ENCODE results near the gene GRID2IP. TPM values are rescaled to one million over a fixed set of nuclear protein-coding genes. Genes with fewer than 3 reads are reported as not detected.

GRID2IP gene
- total and polyA plus RNA-seq, 10 of the 15 experiments (the other 5 are each of a cell fraction or from before 2014, with no cell fraction given): not detected

- no peak for TF ChIP-seq PBX3 (IDR thresholded peaks at IDR 0.05; ENCODE audit: insufficient replicate concordance, low read depth, low read length)
- 0 out of 2 replicates have a peak, but pooled peaks have one; percentile 65 for TF ChIP-seq MLLT1 (IDR thresholded peaks at IDR 0.05)
- TF ChIP-seq EP300 (IDR thresholded peaks at IDR 0.05; ENCODE audit: borderline replicate concordance in 1 of 2, control insufficient read depth in 1 of 2, low read depth in 2 of 2, low read length in 2 of 2): no peak
- TF ChIP-seq ETV6 (conservative IDR thresholded peaks at IDR 0.05 in 1 of 2, IDR thresholded peaks at IDR 0.05 in 1 of 2; ENCODE audit: borderline replicate concordance in 1 of 2, low read depth in 1 of 2): no peak
- no peak; the same call in 1 of the 2 replicates for TF ChIP-seq CBFB (IDR thresholded peaks at IDR 0.05; ENCODE audit: low read depth)
- no peak for TF ChIP-seq MYC (IDR thresholded peaks at IDR 0.05; ENCODE audit: insufficient read depth, insufficient read length, insufficient replicate concordance, low read length, severe bottlenecking)
- no peak for TF ChIP-seq TCF12 (IDR thresholded peaks at IDR 0.05; ENCODE audit: low read depth, low read length)
- peak; percentile 100 for TF ChIP-seq IKZF1 (conservative IDR thresholded peaks at IDR 0.05)
- TF ChIP-seq NKRF (conservative IDR thresholded peaks at IDR 0.05): peak; percentile 79
- TF ChIP-seq TAF1 (IDR thresholded peaks at IDR 0.05; ENCODE audit: borderline replicate concordance, low read depth, low read length): peak; percentile 54; the same call in 1 of the 2 replicates
- TF ChIP-seq POLR2AphosphoS5 (IDR thresholded peaks at IDR 0.05; ENCODE audit: low read length): peak; percentile 91
- 0 out of 2 replicates have a peak, but pooled peaks have one; percentile 42 for TF ChIP-seq ATF3 (IDR thresholded peaks at IDR 0.05; ENCODE audit: borderline replicate concordance, extremely low read depth, low read depth, low read length)
- TF ChIP-seq E2F8 (IDR thresholded peaks at IDR 0.05; ENCODE audit: low read depth, partially characterized antibody): no peak
- TF ChIP-seq FOXK2 (IDR thresholded peaks at IDR 0.05): no peak
- no peak for TF ChIP-seq SPI1 (IDR thresholded peaks at IDR 0.05; ENCODE audit: borderline replicate concordance, insufficient read depth, low read depth, low read length)
- TF ChIP-seq E2F4 (IDR thresholded peaks at IDR 0.05; ENCODE audit: low read depth, low read length): no peak
Observed at GRCh38 chr7:6447581-6448199, 103.6 kb downstream of the GRID2IP start, which contains the start of gene DAGLB (continued).

Data from GM12878 (cell line).